Measurements from ENCODE around the gene TTC22. TPM values are rescaled to one million over a fixed set of nuclear protein-coding genes. Genes with fewer than 3 reads are reported as not detected.

TTC22 gene
- total RNA-seq, 1 experiment from 2014 or later: 0.63 TPM

DNA sequence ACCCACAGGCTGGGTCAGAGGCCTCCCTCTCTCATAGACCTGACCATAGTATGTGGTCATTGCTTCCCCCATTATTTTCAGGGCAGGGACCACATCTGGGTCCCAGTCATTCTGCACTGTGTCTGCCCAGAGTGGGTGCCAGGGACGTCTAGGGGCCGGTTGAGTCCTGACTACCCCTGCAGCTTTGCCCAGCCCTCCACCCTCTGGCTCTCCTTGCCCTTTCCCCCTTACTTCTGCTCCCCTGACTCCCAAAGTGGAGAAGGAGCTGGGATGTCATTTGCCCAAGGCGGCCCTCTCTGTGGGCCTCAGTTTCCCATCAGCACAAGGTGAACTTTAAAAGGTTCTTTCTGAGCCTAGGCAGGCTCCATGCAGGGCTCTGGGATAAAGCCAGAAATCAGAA, 4.3 kb upstream of the TTC22 start:
- peaks cover 13% of the 10 kb centered on the region for H3K27me3 Mint-ChIP-seq (ENCODE audit: low read depth)
- CTCF ChIA-PET: interaction anchor here (1.0 kb wide), 1 partner anchor 216 kb away, joined by 3 read pairs; no protein-coding TSS in a partner anchor
- H3K4me3 Mint-ChIP-seq: no peak overlapping the region
- no peaks in the 10 kb centered on the region for H3K36me3 Mint-ChIP-seq
- TF ChIP-seq, protein P1, sequence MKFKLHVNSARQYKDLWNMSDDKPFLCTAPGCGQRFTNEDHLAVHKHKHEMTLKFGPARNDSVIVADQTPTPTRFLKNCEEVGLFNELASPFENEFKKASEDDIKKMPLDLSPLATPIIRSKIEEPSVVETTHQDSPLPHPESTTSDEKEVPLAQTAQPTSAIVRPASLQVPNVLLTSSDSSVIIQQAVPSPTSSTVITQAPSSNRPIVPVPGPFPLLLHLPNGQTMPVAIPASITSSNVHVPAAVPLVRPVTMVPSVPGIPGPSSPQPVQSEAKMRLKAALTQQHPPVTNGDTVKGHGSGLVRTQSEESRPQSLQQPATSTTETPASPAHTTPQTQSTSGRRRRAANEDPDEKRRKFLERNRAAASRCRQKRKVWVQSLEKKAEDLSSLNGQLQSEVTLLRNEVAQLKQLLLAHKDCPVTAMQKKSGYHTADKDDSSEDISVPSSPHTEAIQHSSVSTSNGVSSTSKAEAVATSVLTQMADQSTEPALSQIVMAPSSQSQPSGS (CRISPR knock-in tag; IDR thresholded peaks at IDR 0.05; ENCODE audit: borderline replicate concordance, low read depth): no peak
- TF ChIP-seq ETV6 (CRISPR knock-in tag; IDR thresholded peaks at IDR 0.05) (no peak), ZNF138 (CRISPR knock-in tag; conservative IDR thresholded peaks at IDR 0.05) (no peak), NR1H2 (CRISPR knock-in tag; IDR thresholded peaks at IDR 0.05) (no peak)
- ATAC-seq: no peak
- no peak for DNase-seq (ENCODE audit: low spot score)
- no peaks in the 10 kb centered on the region for H3K9me3 Mint-ChIP-seq
- H3K27ac Mint-ChIP-seq: no peak overlapping the region
- POLR2A ChIA-PET: no interaction called here
- 0 out of 2 replicates have a peak, but pooled peaks cover 4% of the 10 kb centered on the region for H3K4me1 Mint-ChIP-seq

- no peak for ATAC-seq
- Mint-ChIP-seq H3K27me3 (ENCODE audit: low read depth) (peaks cover 13% of the 10 kb centered on the region), H3K27ac (no peak overlapping the region), H3K4me1 (0 out of 2 replicates have a peak, but pooled peaks cover 6% of the 10 kb centered on the region), H3K9me3 (no peaks in the 10 kb centered on the region), H3K36me3 (no peaks in the 10 kb centered on the region), H3K4me3 (no peak overlapping the region)
- ChIA-PET POLR2A (no interaction called here), CTCF (interaction anchor here (2.2 kb wide), 1 partner anchor 12 kb away, joined by 7 read pairs; no protein-coding TSS in a partner anchor)
- no peak for DNase-seq (ENCODE audit: low spot score)
- TF ChIP-seq ATF3 (CRISPR knock-in tag; conservative IDR thresholded peaks at IDR 0.05) (no peak), ZNF232 (CRISPR knock-in tag; IDR thresholded peaks at IDR 0.05) (no peak)
- TF ChIP-seq, protein P2, sequence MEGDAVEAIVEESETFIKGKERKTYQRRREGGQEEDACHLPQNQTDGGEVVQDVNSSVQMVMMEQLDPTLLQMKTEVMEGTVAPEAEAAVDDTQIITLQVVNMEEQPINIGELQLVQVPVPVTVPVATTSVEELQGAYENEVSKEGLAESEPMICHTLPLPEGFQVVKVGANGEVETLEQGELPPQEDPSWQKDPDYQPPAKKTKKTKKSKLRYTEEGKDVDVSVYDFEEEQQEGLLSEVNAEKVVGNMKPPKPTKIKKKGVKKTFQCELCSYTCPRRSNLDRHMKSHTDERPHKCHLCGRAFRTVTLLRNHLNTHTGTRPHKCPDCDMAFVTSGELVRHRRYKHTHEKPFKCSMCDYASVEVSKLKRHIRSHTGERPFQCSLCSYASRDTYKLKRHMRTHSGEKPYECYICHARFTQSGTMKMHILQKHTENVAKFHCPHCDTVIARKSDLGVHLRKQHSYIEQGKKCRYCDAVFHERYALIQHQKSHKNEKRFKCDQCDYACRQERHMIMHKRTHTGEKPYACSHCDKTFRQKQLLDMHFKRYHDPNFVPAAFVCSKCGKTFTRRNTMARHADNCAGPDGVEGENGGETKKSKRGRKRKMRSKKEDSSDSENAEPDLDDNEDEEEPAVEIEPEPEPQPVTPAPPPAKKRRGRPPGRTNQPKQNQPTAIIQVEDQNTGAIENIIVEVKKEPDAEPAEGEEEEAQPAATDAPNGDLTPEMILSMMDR (IDR thresholded peaks at IDR 0.05): no peak
- TF ChIP-seq, protein P3, sequence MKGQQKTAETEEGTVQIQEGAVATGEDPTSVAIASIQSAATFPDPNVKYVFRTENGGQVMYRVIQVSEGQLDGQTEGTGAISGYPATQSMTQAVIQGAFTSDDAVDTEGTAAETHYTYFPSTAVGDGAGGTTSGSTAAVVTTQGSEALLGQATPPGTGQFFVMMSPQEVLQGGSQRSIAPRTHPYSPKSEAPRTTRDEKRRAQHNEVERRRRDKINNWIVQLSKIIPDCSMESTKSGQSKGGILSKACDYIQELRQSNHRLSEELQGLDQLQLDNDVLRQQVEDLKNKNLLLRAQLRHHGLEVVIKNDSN (CRISPR knock-in tag; IDR thresholded peaks at IDR 0.05): no peak
- TF ChIP-seq, protein P4, sequence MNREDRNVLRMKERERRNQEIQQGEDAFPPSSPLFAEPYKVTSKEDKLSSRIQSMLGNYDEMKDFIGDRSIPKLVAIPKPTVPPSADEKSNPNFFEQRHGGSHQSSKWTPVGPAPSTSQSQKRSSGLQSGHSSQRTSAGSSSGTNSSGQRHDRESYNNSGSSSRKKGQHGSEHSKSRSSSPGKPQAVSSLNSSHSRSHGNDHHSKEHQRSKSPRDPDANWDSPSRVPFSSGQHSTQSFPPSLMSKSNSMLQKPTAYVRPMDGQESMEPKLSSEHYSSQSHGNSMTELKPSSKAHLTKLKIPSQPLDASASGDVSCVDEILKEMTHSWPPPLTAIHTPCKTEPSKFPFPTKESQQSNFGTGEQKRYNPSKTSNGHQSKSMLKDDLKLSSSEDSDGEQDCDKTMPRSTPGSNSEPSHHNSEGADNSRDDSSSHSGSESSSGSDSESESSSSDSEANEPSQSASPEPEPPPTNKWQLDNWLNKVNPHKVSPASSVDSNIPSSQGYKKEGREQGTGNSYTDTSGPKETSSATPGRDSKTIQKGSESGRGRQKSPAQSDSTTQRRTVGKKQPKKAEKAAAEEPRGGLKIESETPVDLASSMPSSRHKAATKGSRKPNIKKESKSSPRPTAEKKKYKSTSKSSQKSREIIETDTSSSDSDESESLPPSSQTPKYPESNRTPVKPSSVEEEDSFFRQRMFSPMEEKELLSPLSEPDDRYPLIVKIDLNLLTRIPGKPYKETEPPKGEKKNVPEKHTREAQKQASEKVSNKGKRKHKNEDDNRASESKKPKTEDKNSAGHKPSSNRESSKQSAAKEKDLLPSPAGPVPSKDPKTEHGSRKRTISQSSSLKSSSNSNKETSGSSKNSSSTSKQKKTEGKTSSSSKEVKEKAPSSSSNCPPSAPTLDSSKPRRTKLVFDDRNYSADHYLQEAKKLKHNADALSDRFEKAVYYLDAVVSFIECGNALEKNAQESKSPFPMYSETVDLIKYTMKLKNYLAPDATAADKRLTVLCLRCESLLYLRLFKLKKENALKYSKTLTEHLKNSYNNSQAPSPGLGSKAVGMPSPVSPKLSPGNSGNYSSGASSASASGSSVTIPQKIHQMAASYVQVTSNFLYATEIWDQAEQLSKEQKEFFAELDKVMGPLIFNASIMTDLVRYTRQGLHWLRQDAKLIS (CRISPR knock-in tag; IDR thresholded peaks at IDR 0.05; ENCODE audit: borderline replicate concordance): no peak
Measured at GRCh38 chr1:54804471-54805132, 3.5 kb upstream of the TTC22 start.

DNA sequence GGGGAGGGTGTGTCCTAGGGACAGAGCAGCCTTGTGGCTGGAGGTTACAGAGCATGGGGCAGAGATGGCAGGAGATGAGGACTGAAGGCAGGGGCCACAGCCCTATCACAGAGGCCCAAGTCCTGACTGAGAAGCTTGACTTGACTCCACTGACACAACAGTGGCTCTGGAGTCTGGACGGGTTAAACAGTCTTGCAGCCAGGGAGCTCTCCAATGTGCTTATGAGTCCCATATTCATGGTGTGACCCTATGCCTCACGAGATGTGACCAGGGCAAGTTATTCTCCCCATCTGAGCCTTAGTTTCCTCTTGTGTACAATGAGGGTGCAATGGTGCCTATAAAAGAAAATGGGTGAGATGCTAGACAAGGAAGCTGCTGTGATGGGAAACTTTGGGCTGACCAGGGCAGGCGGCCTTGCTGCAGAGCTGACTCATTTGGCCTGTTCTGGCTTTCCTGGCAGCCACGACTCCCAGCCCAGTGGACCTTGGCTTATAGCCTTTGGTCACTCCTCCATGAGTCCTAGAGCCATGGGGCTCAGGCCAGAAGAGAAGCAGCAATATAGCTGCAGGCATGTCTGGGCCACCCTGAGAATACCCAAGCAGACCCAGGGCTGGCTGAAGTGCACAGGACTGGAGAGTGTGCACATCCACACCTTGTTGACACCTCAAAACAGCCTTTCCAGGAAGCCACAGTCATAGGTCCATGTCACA, 2.8 kb upstream of the TTC22 start:
- Mint-ChIP-seq H3K4me1 (0 out of 2 replicates have a peak, but pooled peaks cover 6% of the 10 kb centered on the region), H3K9me3 (no peaks in the 10 kb centered on the region), H3K36me3 (no peaks in the 10 kb centered on the region), H3K4me3 (no peak overlapping the region), H3K27ac (no peak overlapping the region), H3K27me3 (ENCODE audit: low read depth) (peaks cover 13% of the 10 kb centered on the region)
- DNase-seq (ENCODE audit: low spot score) (no peak), ATAC-seq (no peak)
- TF ChIP-seq MXD4 (CRISPR knock-in tag; IDR thresholded peaks at IDR 0.05; ENCODE audit: borderline replicate concordance): no peak
- TF ChIP-seq, protein P5, sequence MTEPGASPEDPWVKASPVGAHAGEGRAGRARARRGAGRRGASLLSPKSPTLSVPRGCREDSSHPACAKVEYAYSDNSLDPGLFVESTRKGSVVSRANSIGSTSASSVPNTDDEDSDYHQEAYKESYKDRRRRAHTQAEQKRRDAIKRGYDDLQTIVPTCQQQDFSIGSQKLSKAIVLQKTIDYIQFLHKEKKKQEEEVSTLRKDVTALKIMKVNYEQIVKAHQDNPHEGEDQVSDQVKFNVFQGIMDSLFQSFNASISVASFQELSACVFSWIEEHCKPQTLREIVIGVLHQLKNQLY (CRISPR knock-in tag; IDR thresholded peaks at IDR 0.05): no peak
- TF ChIP-seq TCF7 (CRISPR knock-in tag; IDR thresholded peaks at IDR 0.05; ENCODE audit: low read depth): no peak
- TF ChIP-seq, protein P6, sequence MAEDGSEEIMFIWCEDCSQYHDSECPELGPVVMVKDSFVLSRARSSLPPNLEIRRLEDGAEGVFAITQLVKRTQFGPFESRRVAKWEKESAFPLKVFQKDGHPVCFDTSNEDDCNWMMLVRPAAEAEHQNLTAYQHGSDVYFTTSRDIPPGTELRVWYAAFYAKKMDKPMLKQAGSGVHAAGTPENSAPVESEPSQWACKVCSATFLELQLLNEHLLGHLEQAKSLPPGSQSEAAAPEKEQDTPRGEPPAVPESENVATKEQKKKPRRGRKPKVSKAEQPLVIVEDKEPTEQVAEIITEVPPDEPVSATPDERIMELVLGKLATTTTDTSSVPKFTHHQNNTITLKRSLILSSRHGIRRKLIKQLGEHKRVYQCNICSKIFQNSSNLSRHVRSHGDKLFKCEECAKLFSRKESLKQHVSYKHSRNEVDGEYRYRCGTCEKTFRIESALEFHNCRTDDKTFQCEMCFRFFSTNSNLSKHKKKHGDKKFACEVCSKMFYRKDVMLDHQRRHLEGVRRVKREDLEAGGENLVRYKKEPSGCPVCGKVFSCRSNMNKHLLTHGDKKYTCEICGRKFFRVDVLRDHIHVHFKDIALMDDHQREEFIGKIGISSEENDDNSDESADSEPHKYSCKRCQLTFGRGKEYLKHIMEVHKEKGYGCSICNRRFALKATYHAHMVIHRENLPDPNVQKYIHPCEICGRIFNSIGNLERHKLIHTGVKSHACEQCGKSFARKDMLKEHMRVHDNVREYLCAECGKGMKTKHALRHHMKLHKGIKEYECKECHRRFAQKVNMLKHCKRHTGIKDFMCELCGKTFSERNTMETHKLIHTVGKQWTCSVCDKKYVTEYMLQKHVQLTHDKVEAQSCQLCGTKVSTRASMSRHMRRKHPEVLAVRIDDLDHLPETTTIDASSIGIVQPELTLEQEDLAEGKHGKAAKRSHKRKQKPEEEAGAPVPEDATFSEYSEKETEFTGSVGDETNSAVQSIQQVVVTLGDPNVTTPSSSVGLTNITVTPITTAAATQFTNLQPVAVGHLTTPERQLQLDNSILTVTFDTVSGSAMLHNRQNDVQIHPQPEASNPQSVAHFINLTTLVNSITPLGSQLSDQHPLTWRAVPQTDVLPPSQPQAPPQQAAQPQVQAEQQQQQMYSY (CRISPR knock-in tag; IDR thresholded peaks at IDR 0.05): no peak
- TF ChIP-seq, protein P7, sequence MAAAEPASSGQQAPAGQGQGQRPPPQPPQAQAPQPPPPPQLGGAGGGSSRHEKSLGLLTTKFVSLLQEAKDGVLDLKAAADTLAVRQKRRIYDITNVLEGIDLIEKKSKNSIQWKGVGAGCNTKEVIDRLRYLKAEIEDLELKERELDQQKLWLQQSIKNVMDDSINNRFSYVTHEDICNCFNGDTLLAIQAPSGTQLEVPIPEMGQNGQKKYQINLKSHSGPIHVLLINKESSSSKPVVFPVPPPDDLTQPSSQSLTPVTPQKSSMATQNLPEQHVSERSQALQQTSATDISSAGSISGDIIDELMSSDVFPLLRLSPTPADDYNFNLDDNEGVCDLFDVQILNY (CRISPR knock-in tag; IDR thresholded peaks at IDR 0.05): no peak
- TF ChIP-seq ZNF396 (CRISPR knock-in tag; IDR thresholded peaks at IDR 0.05; ENCODE audit: borderline replicate concordance): no peak
- POLR2A ChIA-PET: no interaction called here
- CTCF ChIA-PET: interaction anchor here (2.2 kb wide), 1 partner anchor 11 kb away, joined by 7 read pairs; no protein-coding TSS in a partner anchor
